ENCODE data around the gene FOXI1. TPM values are rescaled to one million over a fixed set of nuclear protein-coding genes. Genes with fewer than 3 reads are reported as not detected.

The FOXI1 gene
- total and polyA plus RNA-seq, 2 experiments from 2014 or later = not detected

DNA sequence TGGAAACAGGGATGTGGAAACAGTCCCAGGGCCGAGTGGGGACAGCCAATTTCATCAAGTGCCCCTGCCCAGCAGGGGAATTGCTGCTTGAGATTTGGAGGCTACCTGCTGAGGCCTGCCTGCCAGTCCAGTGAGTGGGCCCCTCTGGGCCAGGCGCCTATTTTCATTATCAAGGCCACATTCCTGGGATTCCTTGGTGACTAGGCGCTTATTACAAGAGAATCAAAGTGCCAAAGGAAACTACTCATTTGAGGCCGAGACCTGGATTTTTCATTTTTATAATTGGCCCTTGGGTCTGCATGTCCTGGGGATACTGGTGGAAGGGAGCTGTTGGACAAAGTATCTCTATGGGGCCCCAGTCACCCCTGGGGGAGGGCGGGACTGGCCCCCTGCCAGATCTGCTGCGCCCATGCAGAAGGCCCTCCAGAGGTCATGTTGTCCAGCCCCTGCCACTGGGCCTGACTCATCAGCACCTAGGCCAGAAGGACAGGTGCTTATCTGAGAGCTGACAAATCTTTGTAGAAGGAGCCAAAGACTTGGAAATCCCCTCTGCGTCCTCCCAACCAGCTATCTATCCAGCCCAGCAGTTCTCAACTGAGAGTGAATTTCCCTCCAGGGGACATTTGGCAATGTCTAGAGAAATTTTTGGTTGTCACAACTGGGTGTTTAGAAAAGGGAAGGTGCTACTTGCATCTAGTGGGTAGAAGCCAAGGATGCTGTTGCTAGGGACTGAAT lies 45.6 kb downstream of the FOXI1 start:
- Histone ChIP-seq H4K20me1 (ENCODE audit: insufficient read depth, poor library complexity, severe bottlenecking) (no peaks in the 10 kb centered on the region), H3K4me1 (ENCODE audit: insufficient read depth) (peaks cover 14% of the 10 kb centered on the region), H2AFZ (no peak overlapping the region), H3K4me3 (no peak overlapping the region), H3K9me2 (replicated peaks; ENCODE audit: insufficient read depth) (no peaks in the 10 kb centered on the region), H3K27me3 (no peaks in the 10 kb centered on the region), H3K27ac (peak overlapping the region; percentile 27), H3K9me3 (ENCODE audit: low read depth) (no peaks in the 10 kb centered on the region), H3K36me3 (replicated peaks; ENCODE audit: insufficient read depth, low read depth) (no peaks in the 10 kb centered on the region), H3K4me2 (peak overlapping the region; percentile 25), H3K79me2 (no peaks in the 10 kb centered on the region)
- WGBS (ENCODE audit: low lambda C conversion rate, missing lambda C conversion rate) = 33% methylated on average over 7 of the region's 7 CpGs
- TF ChIP-seq EZH2 (IDR thresholded peaks at IDR 0.05; ENCODE audit: borderline replicate concordance) = no peak
- peak; percentile 51 for DNase-seq (ENCODE audit: low spot score)

DNA sequence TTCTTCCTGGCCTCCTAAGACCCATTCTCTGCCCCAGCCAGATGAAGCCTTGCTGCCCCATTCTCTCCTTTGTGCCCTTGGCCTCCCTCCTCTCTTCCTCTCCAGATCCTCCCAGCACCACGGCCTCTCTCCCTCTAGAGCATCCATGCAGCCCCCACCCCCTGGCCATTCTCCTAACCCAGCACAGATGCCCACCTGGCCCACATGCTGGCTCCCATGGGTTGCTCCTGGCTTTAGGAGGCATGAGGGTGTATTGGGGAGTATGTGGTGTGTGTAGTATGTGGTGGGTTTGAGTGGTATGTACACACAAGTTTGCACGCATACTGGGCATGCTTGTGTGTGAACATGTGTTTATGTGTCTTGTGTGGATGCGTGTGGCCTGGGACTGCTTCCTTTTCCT lies 47.1 kb downstream of the FOXI1 start:
- Histone ChIP-seq H3K4me2 (no peak overlapping the region), H3K4me1 (ENCODE audit: insufficient read depth) (peaks cover 14% of the 10 kb centered on the region), H3K27me3 (no peaks in the 10 kb centered on the region), H4K20me1 (ENCODE audit: insufficient read depth, poor library complexity, severe bottlenecking) (no peaks in the 10 kb centered on the region), H2AFZ (no peak overlapping the region), H3K36me3 (replicated peaks; ENCODE audit: insufficient read depth, low read depth) (no peaks in the 10 kb centered on the region), H3K9me2 (replicated peaks; ENCODE audit: insufficient read depth) (no peaks in the 10 kb centered on the region), H3K4me3 (no peak overlapping the region), H3K9me3 (ENCODE audit: low read depth) (no peaks in the 10 kb centered on the region), H3K27ac (no peak overlapping the region), H3K79me2 (no peaks in the 10 kb centered on the region)
- DNase-seq (ENCODE audit: low spot score) = no peak
- WGBS (ENCODE audit: low lambda C conversion rate, missing lambda C conversion rate) = 96% methylated on average over 3 of the region's 3 CpGs
- TF ChIP-seq EZH2 (IDR thresholded peaks at IDR 0.05; ENCODE audit: borderline replicate concordance) (no peak), EZH2phosphoT487 (IDR thresholded peaks at IDR 0.05; ENCODE audit: low read depth, severe bottlenecking, unreplicated experiment) (no peak)
- TF ChIP-seq, protein P1, sequence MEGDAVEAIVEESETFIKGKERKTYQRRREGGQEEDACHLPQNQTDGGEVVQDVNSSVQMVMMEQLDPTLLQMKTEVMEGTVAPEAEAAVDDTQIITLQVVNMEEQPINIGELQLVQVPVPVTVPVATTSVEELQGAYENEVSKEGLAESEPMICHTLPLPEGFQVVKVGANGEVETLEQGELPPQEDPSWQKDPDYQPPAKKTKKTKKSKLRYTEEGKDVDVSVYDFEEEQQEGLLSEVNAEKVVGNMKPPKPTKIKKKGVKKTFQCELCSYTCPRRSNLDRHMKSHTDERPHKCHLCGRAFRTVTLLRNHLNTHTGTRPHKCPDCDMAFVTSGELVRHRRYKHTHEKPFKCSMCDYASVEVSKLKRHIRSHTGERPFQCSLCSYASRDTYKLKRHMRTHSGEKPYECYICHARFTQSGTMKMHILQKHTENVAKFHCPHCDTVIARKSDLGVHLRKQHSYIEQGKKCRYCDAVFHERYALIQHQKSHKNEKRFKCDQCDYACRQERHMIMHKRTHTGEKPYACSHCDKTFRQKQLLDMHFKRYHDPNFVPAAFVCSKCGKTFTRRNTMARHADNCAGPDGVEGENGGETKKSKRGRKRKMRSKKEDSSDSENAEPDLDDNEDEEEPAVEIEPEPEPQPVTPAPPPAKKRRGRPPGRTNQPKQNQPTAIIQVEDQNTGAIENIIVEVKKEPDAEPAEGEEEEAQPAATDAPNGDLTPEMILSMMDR (IDR thresholded peaks at IDR 0.05; ENCODE audit: poor library complexity) = no peak

DNA sequence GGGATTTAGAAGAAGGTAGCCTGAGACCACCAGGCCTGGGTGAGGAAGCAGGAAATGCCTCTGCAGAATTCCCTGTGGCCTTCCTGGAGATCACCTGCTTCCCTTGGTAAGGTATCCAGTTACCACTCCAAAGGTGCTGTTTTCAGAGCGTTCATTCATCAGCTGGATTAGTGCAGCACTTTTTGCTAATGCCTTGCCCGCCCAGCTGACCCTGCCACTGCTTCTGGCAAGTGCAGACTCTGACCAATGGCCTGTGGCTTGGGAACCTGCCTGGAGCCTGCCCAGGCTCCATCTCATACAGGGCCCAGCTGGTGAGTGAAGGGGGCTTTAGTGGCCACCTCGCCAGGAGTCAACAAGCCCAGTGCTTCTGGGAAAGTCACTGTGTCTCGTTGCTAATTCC lies 48.6 kb downstream of the FOXI1 start:
- Histone ChIP-seq H2AFZ (no peak overlapping the region), H3K79me2 (no peaks in the 10 kb centered on the region), H3K9me2 (replicated peaks; ENCODE audit: insufficient read depth) (no peaks in the 10 kb centered on the region), H3K27ac (no peak overlapping the region), H3K4me1 (ENCODE audit: insufficient read depth) (peaks cover 14% of the 10 kb centered on the region), H3K27me3 (no peaks in the 10 kb centered on the region), H3K9me3 (ENCODE audit: low read depth) (no peaks in the 10 kb centered on the region), H3K4me3 (no peak overlapping the region), H3K4me2 (no peak overlapping the region), H4K20me1 (ENCODE audit: insufficient read depth, poor library complexity, severe bottlenecking) (no peaks in the 10 kb centered on the region), H3K36me3 (replicated peaks; ENCODE audit: insufficient read depth, low read depth) (no peaks in the 10 kb centered on the region)
- 61% methylated on average over 4 of the region's 4 CpGs for WGBS (ENCODE audit: low lambda C conversion rate, missing lambda C conversion rate)
- no peak for DNase-seq (ENCODE audit: low spot score)
- TF ChIP-seq, protein P1 (IDR thresholded peaks at IDR 0.05; ENCODE audit: poor library complexity) = no peak
- TF ChIP-seq EZH2 (IDR thresholded peaks at IDR 0.05; ENCODE audit: borderline replicate concordance) = no peak
- TF ChIP-seq EZH2phosphoT487 (IDR thresholded peaks at IDR 0.05; ENCODE audit: low read depth, severe bottlenecking, unreplicated experiment) = no peak

DNA sequence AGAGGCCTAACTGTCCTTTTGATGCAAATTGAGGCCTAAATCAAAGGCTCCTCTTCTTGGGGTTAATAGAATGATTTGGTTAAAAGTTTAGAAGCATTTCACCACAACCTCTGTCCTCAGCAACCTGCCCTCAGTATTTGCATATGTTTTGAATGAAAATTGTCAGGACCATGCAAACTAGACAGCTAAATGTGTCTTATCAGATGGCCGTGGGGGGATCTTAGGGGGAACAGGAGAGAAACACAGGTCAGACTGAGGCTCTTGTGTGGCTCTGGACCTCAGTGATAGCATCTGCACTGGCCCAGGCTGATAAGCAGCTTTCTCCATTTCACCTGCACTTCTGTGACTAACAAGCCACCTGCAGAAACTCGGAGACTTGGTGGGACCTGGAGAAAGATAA lies 49.0 kb downstream of the FOXI1 start:
- no peaks in the 10 kb centered on the region for H3K36me3 ChIP-seq (replicated peaks; ENCODE audit: insufficient read depth, low read depth)
- peaks cover 14% of the 10 kb centered on the region for H3K4me1 ChIP-seq (ENCODE audit: insufficient read depth)
- no peak overlapping the region for H3K4me3 ChIP-seq
- H2AFZ ChIP-seq = no peak overlapping the region
- H3K79me2 ChIP-seq = no peaks in the 10 kb centered on the region
- TF ChIP-seq EZH2phosphoT487 (IDR thresholded peaks at IDR 0.05; ENCODE audit: low read depth, severe bottlenecking, unreplicated experiment) = no peak
- TF ChIP-seq EZH2 (IDR thresholded peaks at IDR 0.05; ENCODE audit: borderline replicate concordance) = no peak
- TF ChIP-seq, protein P1 (IDR thresholded peaks at IDR 0.05; ENCODE audit: poor library complexity) = no peak
- 57% methylated on average over 2 of the region's 2 CpGs for WGBS (ENCODE audit: low lambda C conversion rate, missing lambda C conversion rate)
- H3K4me2 ChIP-seq = no peak overlapping the region
- no peaks in the 10 kb centered on the region for H3K9me3 ChIP-seq (ENCODE audit: low read depth)
- H4K20me1 ChIP-seq (ENCODE audit: insufficient read depth, poor library complexity, severe bottlenecking) = no peaks in the 10 kb centered on the region
- DNase-seq (ENCODE audit: low spot score) = no peak
- H3K9me2 ChIP-seq (replicated peaks; ENCODE audit: insufficient read depth) = no peaks in the 10 kb centered on the region
- H3K27me3 ChIP-seq = no peaks in the 10 kb centered on the region
- H3K27ac ChIP-seq = no peak overlapping the region

All from hepatocyte (in vitro differentiated cells).